Cerebellar nuclear complex (tissue), 1 donor: ENCODE measurements around the gene TPM2.
A peak's percentile ranks its signal among the peaks of the same experiment; 100 is the strongest.

Experiments used
- DNase-seq, 2 experiments: peaks; one replicate each; lab custom pipeline; 2025; lab: John Stamatoyannopoulos, UW

TPM2 gene

GRCh38 chr9:35675732-35676392 lies 13.9 kb downstream of the TPM2 start:
- DNase-seq = no peak

- no peak for DNase-seq
Observed at GRCh38 chr9:35675204-35675603, 14.5 kb downstream of the TPM2 start.

- DNase-seq = no peak
Observed at GRCh38 chr9:35674025-35674361, 15.7 kb downstream of the TPM2 start.

- peak; percentile 52 to 86 for DNase-seq
Observed at GRCh38 chr9:35673132-35674024, 16.3 kb downstream of the TPM2 start, which contains the start of gene CA9. CA9 (plus strand) TSS chr9:35673928; CDS start chr9:35673960, 32 bp downstream.

- DNase-seq = no peak
Observed at GRCh38 chr9:35669331-35670145, 20.2 kb downstream of the TPM2 start.

GRCh38 chr9:35667939-35668338 lies 21.8 kb downstream of the TPM2 start:
- DNase-seq = no peak

- no peak for DNase-seq
Observed at GRCh38 chr9:35666549-35666948, 23.2 kb downstream of the TPM2 start.

GRCh38 chr9:35666045-35666444 lies 23.7 kb downstream of the TPM2 start:
- DNase-seq = no peak

- DNase-seq = no peak
Observed at GRCh38 chr9:35665471-35665818, 24.3 kb downstream of the TPM2 start.

GRCh38 chr9:35664531-35665470 lies 24.9 kb downstream of the TPM2 start, which contains the start of gene ARHGEF39:
ARHGEF39 (minus strand) TSS chr9:35665195; CDS start chr9:35665169, 26 bp downstream.
- peak in 1 of 2 experiments; percentile 38 for DNase-seq

- no peak for DNase-seq
Observed at GRCh38 chr9:35662437-35662836, 27.3 kb downstream of the TPM2 start.

GRCh38 chr9:35661756-35662350 lies 27.9 kb downstream of the TPM2 start:
- no peak for DNase-seq

GRCh38 chr9:35660966-35661415 lies 28.7 kb downstream of the TPM2 start:
- peak in 1 of 2 experiments; percentile 39 for DNase-seq

GRCh38 chr9:35659340-35659739 lies 30.4 kb downstream of the TPM2 start:
- no peak for DNase-seq

- DNase-seq = no peak
Observed at GRCh38 chr9:35658968-35659220, 30.8 kb downstream of the TPM2 start.

GRCh38 chr9:35658137-35658967 lies 31.4 kb downstream of the TPM2 start, which contains the start of gene CCDC107:
CCDC107 (plus strand) TSS chr9:35658292; CDS start chr9:35658380, 88 bp downstream.
- peak; percentile 25 to 72 for DNase-seq

- peak; percentile 88 to 94 for DNase-seq
Observed at GRCh38 chr9:35657546-35658136, 32.1 kb downstream of the TPM2 start, which contains the start of gene RMRP. RMRP (minus strand) TSS chr9:35658019.

- no peak for DNase-seq
Observed at GRCh38 chr9:35656831-35657545, 32.7 kb downstream of the TPM2 start.

- no peak for DNase-seq
Observed at GRCh38 chr9:35656348-35656747, 33.4 kb downstream of the TPM2 start.
